NCI-H146 treated with DMSO at 0.1 percent for 48 hours (cell line): ENCODE results near the gene MRPS12.

ENCODE experiments used
- DNase-seq: peaks from one replicate; lab custom pipeline; 2025; ENCODE audit not compliant: unreplicated experiment; lab: John Stamatoyannopoulos, UW

MRPS12 gene

DNA sequence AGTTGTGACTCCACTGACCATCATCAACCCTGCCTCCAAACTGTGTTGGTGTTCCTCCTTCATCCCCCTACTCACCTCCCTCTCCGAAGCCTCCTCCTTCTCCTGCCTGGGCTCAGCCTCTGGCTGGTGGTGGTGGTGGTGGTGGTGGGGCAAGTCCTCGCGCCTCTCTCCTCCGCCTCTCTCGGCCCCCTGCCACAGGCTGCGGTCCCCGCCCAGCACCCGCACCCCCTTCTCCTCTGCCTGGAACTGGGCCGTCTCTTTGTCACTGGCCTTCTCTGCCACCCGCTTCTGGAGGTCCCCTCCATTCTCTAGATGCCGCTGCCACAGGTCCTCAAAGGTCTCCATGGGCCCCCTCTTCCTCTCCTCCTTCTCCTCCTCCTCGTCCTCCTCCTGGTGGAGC is 20.3 kb upstream of the MRPS12 start:
- DNase-seq, result no peak

GRCh38 chr19:38911388-38912001 is 19.2 kb upstream of the MRPS12 start:
- DNase-seq, result no peak

DNA sequence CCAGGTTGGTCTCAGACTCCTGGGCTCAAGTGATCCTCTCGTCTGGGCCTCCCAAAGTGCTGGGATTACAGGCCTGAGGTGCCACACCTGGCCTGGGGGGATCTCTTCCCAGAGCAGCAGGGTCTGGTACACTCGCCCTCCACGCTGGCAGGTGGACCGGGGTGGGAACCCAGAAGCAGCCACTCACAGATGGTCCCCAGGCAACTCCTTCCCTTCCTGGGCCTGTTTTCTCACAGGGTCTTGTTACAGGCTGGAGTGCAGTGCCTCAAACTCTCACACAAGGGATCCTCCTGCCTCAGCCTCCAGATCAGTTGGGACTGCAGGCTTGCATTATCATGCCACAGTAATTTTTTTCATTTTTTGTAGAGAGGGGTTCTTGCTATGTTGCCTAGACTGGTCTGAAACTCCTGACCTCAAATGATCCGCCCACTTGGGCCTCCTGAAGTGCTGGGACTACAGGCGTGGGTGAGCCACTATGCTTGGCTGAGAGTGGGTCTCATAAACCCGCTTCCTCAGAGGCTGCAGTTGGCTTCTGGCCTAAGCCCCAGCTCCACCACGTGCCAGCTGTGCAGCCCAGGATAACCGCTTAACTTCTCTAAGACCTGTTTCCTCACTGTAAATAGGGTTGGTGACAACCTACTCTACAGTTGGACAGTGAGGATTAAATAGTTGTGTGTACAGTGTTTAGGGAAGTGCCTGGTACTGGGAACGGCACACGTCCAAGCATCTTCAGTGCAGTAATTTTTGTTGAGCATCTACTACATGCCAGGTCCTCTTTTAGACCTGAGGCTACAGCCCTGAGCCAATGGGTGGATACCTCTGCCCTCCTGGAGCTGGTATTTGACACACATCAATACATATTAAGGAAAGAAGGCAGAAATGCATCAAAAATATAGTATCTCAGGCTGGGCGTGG is 17.9 kb upstream of the MRPS12 start:
- no peak for DNase-seq

- no peak for DNase-seq
Measured at GRCh38 chr19:38913958-38914357, 16.8 kb upstream of the MRPS12 start.

DNA sequence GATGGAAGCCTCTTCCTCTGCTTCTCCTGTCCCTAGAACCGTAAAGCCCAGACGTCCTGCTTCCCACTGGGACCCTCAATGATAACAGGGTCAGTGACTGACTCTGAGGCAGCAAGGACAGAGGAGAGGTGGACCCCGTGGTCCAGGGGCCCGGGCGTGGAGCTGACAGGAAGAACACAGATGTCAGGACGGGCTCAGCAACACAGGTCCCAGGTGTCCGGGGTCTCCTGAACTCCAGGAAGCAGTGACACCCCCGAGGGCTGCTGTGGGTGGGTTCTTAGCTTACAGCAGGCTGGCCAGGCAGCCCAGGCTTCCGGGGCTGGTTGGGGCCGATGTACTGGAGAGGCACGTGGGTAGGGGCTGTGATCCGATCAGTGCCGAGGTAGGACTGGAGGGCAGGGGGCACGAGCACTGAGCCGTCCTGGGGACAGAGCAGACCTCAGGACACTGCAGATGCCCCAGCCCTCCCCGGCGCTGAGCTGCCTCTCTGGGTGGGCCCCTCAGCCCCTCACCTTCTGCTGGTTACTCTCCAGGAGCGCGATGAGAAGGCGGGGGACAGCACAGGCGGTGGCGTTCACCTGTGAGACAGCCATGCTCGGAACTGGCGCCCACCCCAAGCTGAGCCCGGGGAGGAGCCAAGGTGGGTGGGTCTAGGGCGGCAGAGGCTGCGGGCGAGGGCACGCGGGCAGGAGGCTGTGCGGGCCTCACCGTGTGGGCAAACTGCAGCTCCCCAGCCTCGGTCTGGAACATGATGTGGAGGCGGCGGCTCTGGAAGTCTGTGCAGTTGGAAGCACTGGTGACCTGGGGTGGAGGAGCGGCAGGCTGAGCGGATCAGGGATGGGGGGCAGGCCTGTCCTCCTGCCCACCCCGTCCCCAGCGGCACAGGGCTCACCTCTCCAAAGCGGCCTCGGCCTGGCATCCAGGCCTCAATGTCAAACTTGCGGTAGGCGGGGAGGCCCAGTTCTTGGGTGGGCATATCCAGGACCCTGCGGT is 15.1 kb upstream of the MRPS12 start:
- DNase-seq, result no peak

DNA sequence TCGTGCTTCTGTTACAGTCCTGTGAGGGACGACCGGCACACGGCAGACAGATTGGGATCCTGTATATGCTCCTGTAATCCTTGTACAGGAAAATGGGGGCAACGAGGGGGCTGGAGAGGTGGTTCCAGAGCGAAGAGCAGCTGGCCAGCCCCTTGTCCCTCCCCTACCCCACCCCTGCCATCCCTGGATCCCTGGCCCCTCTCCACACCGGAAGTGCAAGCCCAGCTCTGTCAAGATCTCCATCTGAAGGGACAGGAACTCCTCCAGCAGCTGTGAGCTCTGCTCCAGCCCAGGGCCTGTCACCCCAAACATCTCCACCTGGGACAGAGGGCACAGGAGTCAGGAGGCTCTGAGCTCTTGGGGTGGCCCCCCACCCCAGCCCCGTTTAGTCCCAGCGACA is 13.2 kb upstream of the MRPS12 start:
- no peak for DNase-seq

DNA sequence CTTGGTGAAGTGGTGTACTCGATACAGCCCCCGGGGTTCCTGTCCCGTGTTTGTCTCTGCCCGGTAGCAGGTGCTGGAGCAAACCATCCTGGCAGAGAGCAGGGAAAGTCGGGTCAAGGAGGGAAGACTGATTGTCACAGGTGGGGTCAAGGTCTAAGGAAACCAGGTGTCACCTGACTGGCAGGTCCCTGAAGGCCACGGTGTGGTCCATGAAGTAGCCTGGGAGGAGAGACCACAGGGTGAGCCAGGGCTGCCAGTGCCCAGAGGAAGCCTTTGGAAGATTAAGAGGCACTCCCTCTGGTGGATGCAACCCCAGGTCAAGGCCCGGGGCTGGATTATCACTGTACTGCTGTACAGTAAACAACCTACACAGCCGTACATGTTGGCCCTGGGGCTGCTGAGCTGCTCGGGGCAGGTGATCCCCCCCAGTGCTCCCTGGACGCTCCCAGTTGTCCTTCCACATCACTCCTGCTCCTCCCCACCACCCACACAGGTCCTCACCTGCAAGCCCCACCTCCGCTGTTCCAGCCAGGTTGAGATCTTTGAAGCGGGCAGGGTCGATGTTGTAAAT is 12.7 kb upstream of the MRPS12 start:
- DNase-seq, result no peak

GRCh38 chr19:38918526-38918925 is 12.2 kb upstream of the MRPS12 start:
- DNase-seq, result no peak

- DNase-seq, result no peak
Measured at GRCh38 chr19:38919837-38920601, 10.7 kb upstream of the MRPS12 start.

GRCh38 chr19:38920602-38921419 is 9.9 kb upstream of the MRPS12 start:
- no peak for DNase-seq

DNA sequence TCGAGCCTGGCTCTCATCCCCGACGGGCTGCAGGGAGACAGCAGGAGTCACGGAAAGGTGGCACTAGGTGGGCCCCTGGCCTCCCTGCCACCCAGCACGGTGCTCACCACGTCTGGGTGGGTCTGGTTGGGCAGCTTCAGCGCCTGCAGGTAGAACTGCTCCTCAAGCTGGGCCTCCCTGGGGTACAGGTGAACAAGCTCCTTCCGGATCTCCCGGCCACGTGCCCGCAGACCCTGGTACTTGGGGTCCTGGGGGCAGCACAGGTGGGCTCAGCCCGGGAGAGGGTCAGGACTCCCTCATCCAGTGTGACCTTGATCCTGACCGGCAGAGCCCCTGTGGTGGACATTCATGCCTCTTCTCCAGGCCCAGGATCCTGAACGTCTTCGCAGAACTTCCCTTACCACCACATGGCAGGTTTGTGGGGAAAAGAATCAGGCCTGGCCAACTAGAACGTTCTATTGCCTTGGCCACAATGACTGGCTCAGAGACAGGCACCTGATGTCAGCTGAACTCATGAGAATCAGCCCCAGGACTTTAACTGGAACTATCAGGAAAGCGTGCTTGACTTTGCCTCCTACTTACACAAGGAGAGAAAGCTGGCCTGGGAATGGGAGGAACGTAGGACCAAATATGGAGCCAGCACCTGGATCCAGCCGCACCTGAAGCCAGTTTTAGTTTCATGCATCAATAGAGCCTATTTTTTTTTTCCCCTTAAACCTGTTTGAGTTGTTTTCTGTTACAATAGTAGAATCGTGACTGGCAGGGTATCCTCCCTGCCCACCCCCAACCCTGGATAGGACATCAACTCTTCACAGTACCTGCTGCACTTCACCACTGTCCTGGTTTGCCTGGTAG is 9.1 kb upstream of the MRPS12 start:
- no peak for DNase-seq

- DNase-seq, result no peak
Measured at GRCh38 chr19:38922482-38922881, 8.3 kb upstream of the MRPS12 start.

DNA sequence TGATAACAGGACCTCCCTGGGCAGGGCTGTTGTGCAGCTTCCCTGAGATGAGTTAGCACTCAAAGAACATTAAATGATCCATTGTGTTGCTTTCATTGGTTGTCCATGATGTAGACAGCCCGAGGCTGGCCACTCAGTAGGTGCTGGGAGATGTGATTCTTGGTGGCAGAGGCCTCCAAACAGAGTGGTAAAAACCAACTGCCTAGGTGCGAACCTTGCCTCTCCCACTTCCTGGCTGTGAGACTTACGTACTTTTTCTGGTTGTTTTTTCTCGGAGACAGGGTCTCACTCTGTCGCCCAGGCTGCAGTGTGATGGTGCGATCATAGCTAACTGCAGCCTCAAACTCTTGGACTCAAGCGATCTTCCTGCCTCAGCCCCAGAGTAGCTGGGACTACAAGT is 6.4 kb upstream of the MRPS12 start:
- no peak for DNase-seq

- no peak for DNase-seq
Measured at GRCh38 chr19:38928391-38929001, 2.2 kb upstream of the MRPS12 start.

- DNase-seq, result peak; percentile 92
Measured at GRCh38 chr19:38929929-38930775, 592 bp upstream of the MRPS12 start, which contains the start of gene SARS2. Gene SARS2, minus strand, starts transcription at chr19:38930763. Its CDS starts 27 bp downstream, at chr19:38930736.

- DNase-seq, result no peak
Measured at GRCh38 chr19:38931521-38931793, 713 bp downstream of the MRPS12 start.
